ENCODE data around the gene FMN1.
A peak's percentile ranks its signal among the peaks of the same experiment; 100 is the strongest.

FMN1 gene

DNA sequence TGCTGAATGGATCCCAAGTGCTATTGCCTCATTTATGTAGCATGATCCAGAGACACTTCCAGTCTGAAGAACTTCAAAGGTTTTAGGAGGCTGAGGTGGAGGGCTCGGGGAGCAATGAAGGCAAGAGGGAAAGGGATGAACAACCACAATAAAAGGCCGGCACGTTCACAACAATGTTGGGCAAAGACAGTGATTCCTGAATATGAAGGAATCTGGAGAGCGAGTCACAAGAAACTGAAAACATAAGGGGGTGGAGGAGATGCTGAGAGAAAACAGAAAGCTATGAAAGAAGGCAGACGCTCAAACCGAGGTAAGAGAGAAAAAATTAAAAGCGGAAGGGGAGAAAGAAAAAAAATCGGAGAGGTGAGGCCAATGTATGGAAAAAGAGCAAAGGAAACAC is 356.6 kb downstream of the FMN1 start:
- no peak for TF ChIP-seq POLR2AphosphoS5 (IDR thresholded peaks at IDR 0.05; ENCODE audit: low read depth, low read length)
- FAIRE-seq (no peak), DNase-seq (ENCODE audit: insufficient read length) (no peak)

DNA sequence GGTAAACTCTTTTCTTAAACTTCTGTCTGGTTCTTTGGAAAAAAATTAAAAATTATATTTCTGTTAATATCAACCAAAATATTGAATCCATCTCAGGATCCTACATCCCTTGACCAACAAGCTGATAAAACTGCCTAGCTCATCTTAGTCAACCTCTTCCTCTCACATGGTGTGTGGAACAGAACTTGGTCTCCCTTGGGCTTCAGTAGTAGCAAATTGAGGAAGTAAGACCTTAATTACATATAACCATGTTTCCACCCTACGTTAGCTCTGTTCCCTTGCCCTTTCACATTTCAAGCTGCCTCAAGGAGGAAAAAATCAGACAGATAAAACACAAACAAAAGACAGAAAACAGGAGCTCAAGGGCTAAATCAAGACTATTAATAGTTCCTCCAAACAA is 360.4 kb downstream of the FMN1 start:
- DNase-seq (ENCODE audit: insufficient read length), result no peak
- peak; percentile 69 for FAIRE-seq
- TF ChIP-seq POLR2A (IDR thresholded peaks at IDR 0.05; ENCODE audit: low read depth, low read length) (no peak), POLR2AphosphoS5 (IDR thresholded peaks at IDR 0.05; ENCODE audit: low read depth, low read length) (no peak), TAF1 (IDR thresholded peaks at IDR 0.05; ENCODE audit: borderline replicate concordance, low read depth, low read length) (no peak)

DNA sequence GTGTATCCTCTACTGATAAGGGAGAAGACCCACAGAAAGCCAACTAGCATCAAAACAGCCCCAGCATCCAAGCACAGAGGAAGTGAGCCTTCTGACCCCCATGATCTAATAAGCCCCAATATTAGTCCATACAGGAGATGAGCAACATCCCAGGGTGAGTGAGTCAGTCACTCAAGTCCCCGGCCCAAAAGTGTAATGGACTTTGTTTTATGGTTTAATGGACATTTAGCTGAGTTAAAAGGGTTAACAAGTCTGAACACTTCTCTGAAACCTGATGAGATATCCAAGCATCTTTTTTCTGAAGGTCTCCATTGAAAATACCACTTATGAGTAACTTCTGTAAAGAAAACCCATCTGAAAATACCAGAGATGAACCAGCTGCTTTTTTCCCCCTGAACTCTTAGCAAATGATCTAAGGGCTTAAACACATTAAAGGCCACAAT is 361.1 kb downstream of the FMN1 start:
- no peak for TF ChIP-seq POLR2A (IDR thresholded peaks at IDR 0.05; ENCODE audit: low read depth, low read length)
- TF ChIP-seq POLR2AphosphoS5 (IDR thresholded peaks at IDR 0.05; ENCODE audit: low read depth, low read length), result no peak
- TF ChIP-seq TAF1 (IDR thresholded peaks at IDR 0.05; ENCODE audit: borderline replicate concordance, low read depth, low read length), result no peak
- no peak for FAIRE-seq
- DNase-seq (ENCODE audit: insufficient read length), result no peak

DNA sequence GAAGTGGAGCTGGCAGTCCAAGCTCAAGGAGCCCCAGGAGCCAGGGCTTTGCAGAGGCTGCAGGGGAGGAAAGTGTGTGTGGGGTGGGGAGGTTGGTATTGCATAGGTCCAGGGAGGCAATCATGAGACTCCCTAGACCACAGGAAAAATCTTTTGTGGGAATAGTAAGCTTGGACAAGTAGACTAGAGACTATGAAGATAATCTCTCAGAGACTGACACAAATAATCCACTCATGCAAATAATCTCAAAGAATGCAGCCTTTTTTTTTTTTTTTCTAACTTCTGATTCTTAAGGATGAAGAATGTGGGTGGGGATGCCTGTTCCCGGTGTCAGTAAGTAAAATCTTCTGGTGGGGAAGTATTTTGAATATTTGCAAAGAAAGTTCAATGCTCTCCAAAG is 363.0 kb downstream of the FMN1 start:
- no peak for DNase-seq (ENCODE audit: insufficient read length)
- no peak for TF ChIP-seq TAF1 (IDR thresholded peaks at IDR 0.05; ENCODE audit: borderline replicate concordance, low read depth, low read length)
- no peak for FAIRE-seq

DNA sequence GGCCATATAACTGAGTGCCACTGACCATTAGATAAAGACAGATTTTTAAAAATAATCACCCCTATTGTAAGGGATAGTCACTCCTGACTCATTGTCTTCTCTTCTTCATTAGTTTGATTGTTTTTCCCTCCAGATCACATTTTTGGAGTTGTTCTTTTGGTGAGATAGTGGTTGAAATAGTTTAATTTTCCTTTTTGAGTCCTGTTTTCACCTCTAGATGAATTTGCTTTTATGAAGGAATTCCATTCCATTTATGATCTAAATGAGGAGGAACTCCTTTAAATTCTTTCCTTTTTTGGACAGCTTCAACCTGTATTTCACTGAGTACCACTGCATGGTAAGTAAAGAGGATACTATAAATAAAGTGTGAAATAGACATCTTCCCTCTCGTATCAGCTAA is 364.3 kb downstream of the FMN1 start:
- TF ChIP-seq TAF1 (IDR thresholded peaks at IDR 0.05; ENCODE audit: borderline replicate concordance, low read depth, low read length) (no peak), POLR2A (IDR thresholded peaks at IDR 0.05; ENCODE audit: low read depth, low read length) (no peak), POLR2AphosphoS5 (IDR thresholded peaks at IDR 0.05; ENCODE audit: low read depth, low read length) (no peak)
- FAIRE-seq (no peak), DNase-seq (ENCODE audit: insufficient read length) (no peak)

DNA sequence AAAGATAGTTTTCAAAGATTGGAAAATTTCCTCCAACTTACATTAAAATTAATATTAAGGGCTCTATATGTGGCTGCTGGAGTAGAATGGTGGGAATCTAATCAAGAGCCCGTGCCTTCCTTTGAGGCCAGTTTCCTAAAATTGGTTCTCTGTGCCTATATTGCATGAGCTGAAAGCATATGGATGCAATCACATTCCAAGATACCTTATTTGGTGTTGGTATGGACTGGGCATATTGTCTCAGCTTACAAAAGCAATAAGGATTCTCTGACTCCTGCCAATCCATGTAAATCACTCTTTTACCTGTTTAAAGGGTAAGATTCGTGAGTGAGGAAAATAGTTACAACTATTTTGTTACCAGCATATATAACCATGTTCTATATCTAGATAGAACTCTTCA is 365.1 kb downstream of the FMN1 start:
- DNase-seq (ENCODE audit: insufficient read length) (no peak), FAIRE-seq (no peak)
- TF ChIP-seq TAF1 (IDR thresholded peaks at IDR 0.05; ENCODE audit: borderline replicate concordance, low read depth, low read length) (no peak), POLR2A (IDR thresholded peaks at IDR 0.05; ENCODE audit: low read depth, low read length) (no peak), POLR2AphosphoS5 (IDR thresholded peaks at IDR 0.05; ENCODE audit: low read depth, low read length) (no peak)

DNA sequence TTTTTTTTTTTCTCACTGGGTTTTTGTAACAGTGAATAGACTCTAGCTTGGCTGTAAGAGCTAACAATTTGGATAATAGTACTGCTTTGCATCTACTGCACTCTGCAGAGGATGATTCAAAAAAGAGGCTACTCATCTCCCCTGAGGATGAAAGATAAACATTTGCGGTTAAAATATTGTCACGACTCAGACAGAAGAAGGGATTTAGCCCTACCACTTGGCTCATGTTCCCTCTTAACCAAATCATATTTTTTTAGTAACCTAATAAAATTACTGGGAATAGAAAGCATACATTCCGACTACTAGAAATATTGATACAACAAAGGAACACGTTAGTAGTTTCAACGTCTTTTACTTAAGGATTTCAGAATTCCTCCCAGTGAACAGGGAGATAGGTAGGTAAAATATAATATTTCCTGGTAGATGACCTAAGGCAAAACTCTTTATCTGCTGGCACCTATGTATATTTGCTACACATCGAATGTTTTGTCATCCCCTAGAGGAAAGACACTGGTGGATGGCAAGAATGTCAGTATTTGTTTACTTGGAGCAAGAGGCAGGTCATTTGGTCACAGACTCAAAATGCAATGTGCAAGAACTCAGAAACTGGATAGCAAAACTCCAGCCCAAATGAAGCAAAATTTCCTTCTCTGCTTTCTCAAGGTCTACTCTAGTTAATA is 365.9 kb downstream of the FMN1 start:
- DNase-seq (ENCODE audit: insufficient read length) (no peak), FAIRE-seq (no peak)
- TF ChIP-seq POLR2AphosphoS5 (IDR thresholded peaks at IDR 0.05; ENCODE audit: low read depth, low read length) (no peak), TAF1 (IDR thresholded peaks at IDR 0.05; ENCODE audit: borderline replicate concordance, low read depth, low read length) (no peak), POLR2A (IDR thresholded peaks at IDR 0.05; ENCODE audit: low read depth, low read length) (no peak)

DNA sequence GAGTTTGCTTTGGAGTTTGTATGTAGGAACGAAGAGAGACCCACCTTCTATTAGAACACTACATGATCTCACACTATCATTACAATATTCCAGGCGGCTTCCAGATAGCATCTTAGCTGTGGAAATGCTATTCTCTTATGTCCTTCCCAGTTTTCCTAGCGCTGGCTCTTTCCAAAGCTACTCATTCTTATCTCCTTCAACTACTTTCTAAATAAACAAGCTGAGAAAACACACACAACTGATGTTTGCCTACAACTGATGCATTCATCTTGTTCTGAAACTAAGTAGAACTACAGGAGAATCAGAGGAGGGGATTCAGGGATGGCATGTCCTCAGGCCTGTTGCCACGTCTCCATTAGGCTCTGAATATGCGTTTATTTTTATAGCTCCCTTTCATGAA is 367.8 kb downstream of the FMN1 start:
- TF ChIP-seq POLR2A (IDR thresholded peaks at IDR 0.05; ENCODE audit: low read depth, low read length) (no peak), TAF1 (IDR thresholded peaks at IDR 0.05; ENCODE audit: borderline replicate concordance, low read depth, low read length) (no peak), POLR2AphosphoS5 (IDR thresholded peaks at IDR 0.05; ENCODE audit: low read depth, low read length) (no peak)
- FAIRE-seq (no peak), DNase-seq (ENCODE audit: insufficient read length) (no peak)

DNA sequence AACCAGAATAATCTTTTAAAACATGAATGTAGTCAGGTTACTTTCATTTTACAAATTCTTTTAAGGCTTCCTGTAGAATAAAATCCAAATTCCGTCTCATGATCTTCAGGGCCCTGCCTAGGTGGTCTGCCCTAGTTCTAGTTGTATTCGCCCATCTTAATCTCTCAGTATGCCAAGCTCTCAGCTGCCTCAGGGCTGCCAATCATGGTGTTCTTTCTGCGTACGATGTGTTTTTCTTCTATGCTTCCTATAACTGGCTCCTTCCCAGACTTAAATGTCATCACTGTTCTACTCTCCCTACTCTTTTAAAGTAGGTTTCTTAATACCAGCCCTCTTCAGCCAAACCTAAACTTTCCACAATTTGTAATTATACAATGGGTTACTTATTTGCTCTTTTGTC is 369.3 kb downstream of the FMN1 start:
- FAIRE-seq (no peak), DNase-seq (ENCODE audit: insufficient read length) (no peak)
- TF ChIP-seq TAF1 (IDR thresholded peaks at IDR 0.05; ENCODE audit: borderline replicate concordance, low read depth, low read length), result no peak

DNA sequence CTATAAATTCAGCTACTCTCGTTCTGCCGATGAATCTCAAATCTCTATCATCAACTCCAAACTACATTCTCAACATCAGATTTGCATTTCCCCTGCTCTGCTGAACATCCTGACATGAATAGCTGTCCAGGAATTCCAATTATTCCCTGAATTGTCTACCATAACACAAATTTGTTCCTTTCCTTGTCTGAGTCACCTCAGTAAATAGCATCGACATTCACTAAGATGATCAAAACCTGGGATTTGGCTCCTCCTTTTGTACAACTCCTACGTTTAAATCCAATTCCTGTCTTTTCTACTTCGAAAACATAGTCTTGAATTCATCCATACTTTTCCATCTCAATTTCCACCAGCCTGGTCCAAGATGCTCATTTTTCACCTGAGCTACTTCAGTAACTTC is 369.7 kb downstream of the FMN1 start:
- TF ChIP-seq POLR2AphosphoS5 (IDR thresholded peaks at IDR 0.05; ENCODE audit: low read depth, low read length) (no peak), POLR2A (IDR thresholded peaks at IDR 0.05; ENCODE audit: low read depth, low read length) (no peak), TAF1 (IDR thresholded peaks at IDR 0.05; ENCODE audit: borderline replicate concordance, low read depth, low read length) (no peak)
- no peak for DNase-seq (ENCODE audit: insufficient read length)
- no peak for FAIRE-seq

DNA sequence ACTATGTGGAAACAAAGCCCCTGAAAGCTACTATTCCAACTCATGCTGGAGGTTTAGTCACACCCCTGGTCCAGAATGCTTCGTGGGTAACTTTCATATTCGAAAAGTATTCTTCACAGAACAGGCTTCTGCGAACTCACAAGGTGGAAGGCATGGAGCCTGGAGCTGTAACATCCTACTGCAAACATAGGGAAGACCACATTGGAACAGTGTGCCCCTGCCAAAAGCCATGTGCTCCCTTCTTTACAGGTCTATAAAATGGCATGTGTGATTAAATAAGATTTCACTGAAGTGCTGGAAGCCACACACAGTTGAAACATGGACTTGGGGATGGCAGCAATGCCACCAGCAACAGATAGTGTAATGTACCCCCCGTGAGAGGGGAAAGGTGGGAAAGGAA is 370.8 kb downstream of the FMN1 start:
- FAIRE-seq, result no peak
- no peak for DNase-seq (ENCODE audit: insufficient read length)
- TF ChIP-seq TAF1 (IDR thresholded peaks at IDR 0.05; ENCODE audit: borderline replicate concordance, low read depth, low read length) (no peak), POLR2AphosphoS5 (IDR thresholded peaks at IDR 0.05; ENCODE audit: low read depth, low read length) (no peak), POLR2A (IDR thresholded peaks at IDR 0.05; ENCODE audit: low read depth, low read length) (no peak)

DNA sequence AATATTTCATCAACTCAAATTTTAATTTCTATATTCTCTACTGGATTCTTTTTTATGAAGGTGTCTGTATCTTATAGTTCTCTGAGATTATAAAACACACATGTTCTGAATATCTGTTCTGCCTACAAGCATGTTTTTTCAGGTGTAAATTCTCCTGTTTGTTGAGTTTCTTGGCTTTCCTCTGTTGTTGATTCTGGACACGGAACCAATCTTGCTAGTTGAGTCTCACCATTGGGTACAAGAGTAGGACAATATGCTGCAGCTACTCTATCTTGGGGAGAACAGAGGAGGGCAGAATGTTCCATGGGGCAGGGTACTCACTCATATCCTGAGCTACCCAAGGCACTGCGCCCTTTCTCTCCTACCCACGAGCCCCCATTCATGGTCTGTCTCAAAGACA is 371.8 kb downstream of the FMN1 start:
- no peak for TF ChIP-seq POLR2AphosphoS5 (IDR thresholded peaks at IDR 0.05; ENCODE audit: low read depth, low read length)
- TF ChIP-seq TAF1 (IDR thresholded peaks at IDR 0.05; ENCODE audit: borderline replicate concordance, low read depth, low read length), result no peak
- no peak for TF ChIP-seq POLR2A (IDR thresholded peaks at IDR 0.05; ENCODE audit: low read depth, low read length)
- DNase-seq (ENCODE audit: insufficient read length) (no peak), FAIRE-seq (no peak)

DNA sequence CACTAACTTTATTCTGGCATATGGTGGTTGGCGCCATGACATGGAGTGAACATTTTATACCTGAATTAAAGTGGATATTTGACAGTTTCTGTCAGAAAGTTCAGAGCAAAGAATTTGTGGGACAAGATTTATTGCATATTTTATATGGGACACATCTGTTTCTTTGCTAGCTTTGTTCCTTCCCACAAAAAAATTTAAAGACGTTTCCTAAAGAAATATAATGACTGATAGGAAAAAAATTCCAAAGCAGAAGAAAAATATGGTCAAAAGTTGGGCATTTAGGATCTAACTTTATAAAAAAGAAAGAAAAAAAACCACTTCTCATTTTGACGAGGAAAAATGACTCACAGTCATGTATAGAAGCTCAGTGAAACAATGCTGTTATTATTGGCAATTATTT is 375.1 kb downstream of the FMN1 start:
- no peak for FAIRE-seq
- TF ChIP-seq TAF1 (IDR thresholded peaks at IDR 0.05; ENCODE audit: borderline replicate concordance, low read depth, low read length) (no peak), POLR2A (IDR thresholded peaks at IDR 0.05; ENCODE audit: low read depth, low read length) (no peak), POLR2AphosphoS5 (IDR thresholded peaks at IDR 0.05; ENCODE audit: low read depth, low read length) (no peak)
- DNase-seq (ENCODE audit: insufficient read length), result no peak

All from GM12892 (cell line).